A549 (cell line): ENCODE results near the gene B4GALT6.

Experiments used
- JUNB ChIP-seq: fragments of >200 bp; sonication (Bioruptor Twin); formaldehyde crosslinking; IDR thresholded peaks from 2 replicates; pipeline ENCODE4 v1.6.1; 2016
- MAZ ChIP-seq: fragments of 150-350 bp; IDR thresholded peaks from 2 replicates; pipeline ENCODE4 v1.6.1; 2014; ENCODE audit warnings: antibody characterized with exemption, low read depth, low read length, borderline replicate concordance
- POLR2A ChIP-seq: IDR thresholded peaks from 2 replicates; pipeline ENCODE4 v1.6.1; 2012; ENCODE audit warnings: mild to moderate bottlenecking, low read length
- POLR2AphosphoS2 ChIP-seq: conservative IDR thresholded peaks from 2 replicates; pipeline ENCODE4 v1.6.1; 2012; ENCODE audit warnings: low read length, improper control_type of control experiment, inconsistent platforms
- TF ChIP-seq, protein P1 (sequence below): fragments of >200 bp; sonication (Bioruptor Twin); formaldehyde crosslinking; IDR thresholded peaks from 3 replicates; pipeline ENCODE4 v1.5.1; 2016
- TF ChIP-seq, protein P2 (sequence below): IDR thresholded peaks from 2 replicates; pipeline ENCODE4 v1.6.1; 2012; ENCODE audit warnings: low read depth, borderline replicate concordance

DNA sequence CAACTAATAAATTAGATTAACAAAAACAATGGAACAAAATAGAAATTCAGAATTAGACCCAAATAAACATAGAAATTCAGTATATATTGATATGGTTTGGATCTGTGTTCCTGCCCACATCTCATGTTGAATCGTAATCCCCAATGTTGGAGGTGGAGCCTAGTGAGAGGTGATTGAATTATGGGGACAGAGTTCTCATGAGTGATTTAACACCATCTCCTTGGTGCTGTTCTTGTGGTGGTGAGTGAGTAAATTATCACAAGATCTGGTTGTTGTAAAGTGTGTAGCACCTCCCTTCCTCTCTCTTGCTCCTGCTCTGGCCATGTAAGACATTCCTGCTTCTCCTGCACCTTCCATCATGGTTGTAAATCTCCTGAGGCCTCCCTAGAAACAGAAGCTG lies 16.6 kb upstream of the B4GALT6 start:
- TF ChIP-seq, protein P1, sequence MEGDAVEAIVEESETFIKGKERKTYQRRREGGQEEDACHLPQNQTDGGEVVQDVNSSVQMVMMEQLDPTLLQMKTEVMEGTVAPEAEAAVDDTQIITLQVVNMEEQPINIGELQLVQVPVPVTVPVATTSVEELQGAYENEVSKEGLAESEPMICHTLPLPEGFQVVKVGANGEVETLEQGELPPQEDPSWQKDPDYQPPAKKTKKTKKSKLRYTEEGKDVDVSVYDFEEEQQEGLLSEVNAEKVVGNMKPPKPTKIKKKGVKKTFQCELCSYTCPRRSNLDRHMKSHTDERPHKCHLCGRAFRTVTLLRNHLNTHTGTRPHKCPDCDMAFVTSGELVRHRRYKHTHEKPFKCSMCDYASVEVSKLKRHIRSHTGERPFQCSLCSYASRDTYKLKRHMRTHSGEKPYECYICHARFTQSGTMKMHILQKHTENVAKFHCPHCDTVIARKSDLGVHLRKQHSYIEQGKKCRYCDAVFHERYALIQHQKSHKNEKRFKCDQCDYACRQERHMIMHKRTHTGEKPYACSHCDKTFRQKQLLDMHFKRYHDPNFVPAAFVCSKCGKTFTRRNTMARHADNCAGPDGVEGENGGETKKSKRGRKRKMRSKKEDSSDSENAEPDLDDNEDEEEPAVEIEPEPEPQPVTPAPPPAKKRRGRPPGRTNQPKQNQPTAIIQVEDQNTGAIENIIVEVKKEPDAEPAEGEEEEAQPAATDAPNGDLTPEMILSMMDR, result no peak
- TF ChIP-seq MAZ (no peak), POLR2A (no peak), JUNB (no peak), POLR2AphosphoS2 (no peak)
- TF ChIP-seq, protein P2, sequence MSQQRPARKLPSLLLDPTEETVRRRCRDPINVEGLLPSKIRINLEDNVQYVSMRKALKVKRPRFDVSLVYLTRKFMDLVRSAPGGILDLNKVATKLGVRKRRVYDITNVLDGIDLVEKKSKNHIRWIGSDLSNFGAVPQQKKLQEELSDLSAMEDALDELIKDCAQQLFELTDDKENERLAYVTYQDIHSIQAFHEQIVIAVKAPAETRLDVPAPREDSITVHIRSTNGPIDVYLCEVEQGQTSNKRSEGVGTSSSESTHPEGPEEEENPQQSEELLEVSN, result no peak
